Activated CD4-positive, alpha-beta T cell treated with anti-CD3 and anti-CD28 coated beads, Interleukin-2, amount 50 U/mL, for 48 hours (primary cell): ENCODE results near the gene SECISBP2L.

ENCODE experiments used
- DNase-seq, 2 experiments: peaks; one replicate each; pipeline ENCODE4 v3.0.0-alpha.2; 2020

Gene SECISBP2L

DNA sequence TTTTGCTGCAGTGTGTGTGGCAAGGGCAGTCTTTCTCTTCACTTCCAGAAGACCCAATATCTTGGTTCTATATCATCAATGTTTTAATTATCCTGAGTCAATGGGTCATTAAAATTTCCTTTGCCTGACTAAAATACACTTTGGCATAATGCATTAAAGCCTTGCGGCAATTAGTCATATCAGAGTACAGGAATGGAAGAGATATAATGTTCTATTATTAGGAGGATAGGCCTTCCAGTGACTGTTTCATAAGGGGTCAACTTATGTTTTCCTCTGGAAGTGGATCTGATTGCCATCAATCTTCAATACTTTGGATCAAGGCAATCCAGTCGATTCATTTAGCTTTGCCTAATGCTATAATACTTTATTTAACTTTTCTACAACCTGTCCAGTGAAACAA lies 9.4 kb upstream of the SECISBP2L start:
- no peak for DNase-seq

DNA sequence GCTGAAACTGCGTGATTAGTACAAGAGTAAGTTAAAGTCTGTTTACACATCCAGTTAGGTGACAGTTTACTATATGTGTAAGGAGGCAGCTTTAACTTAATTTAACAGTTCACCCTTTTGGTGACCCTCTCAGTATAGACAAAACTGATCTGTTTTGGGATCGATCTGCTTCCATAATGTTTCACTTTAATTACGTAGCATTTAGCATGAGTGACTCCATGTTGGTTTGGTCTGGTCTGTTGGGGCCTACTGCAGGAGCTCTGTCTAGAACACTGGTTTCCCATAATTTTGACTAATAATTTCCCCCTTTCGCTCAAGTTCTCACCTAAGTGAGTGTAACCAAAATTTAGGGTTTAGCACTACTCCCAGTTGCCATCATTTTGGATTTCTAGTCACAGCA lies 6.4 kb upstream of the SECISBP2L start:
- no peak for DNase-seq

DNA sequence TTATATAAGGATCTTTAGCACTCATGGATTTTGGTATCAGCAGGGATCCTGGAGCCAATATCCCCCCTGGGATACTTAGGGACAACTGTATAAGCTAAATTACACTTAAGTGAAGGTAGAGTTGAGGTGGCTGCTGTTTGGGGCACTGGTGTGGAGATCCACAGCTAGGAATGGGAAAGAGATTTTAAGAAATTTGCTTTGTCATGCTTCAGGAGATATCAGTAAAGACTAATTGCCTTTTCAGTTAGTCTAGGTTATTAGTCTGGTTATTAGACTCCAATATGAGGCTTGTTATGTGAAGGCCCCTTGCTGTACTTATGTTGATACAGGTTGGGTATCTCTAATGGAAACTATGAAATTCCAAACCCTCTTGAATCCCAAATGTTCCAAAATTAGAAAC lies 1.2 kb upstream of the SECISBP2L start:
- no peak for DNase-seq

DNA sequence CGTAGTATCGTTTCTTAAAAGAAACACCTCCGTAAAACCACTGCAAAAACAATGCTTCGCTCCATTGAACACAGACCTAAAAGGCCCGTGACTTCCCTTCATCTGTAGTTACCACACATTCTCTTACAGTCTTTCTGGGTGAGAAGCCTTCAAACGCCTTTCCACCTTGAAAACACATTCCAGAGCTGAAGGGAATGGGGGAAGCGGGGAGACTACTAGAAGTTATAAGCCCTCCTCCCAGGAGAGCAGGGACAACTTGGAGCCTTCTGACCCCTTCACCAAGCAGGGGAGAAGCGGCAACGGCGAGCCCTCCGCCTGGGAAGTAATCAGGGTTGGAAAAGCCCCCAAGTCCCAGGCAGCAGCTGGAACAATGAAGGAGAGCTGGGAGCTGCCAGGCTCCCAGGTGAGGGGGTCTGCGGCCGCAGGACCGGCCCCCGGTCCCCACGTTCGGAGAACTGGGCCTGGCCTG lies 461 bp downstream of the SECISBP2L start:
- no peak for DNase-seq

DNA sequence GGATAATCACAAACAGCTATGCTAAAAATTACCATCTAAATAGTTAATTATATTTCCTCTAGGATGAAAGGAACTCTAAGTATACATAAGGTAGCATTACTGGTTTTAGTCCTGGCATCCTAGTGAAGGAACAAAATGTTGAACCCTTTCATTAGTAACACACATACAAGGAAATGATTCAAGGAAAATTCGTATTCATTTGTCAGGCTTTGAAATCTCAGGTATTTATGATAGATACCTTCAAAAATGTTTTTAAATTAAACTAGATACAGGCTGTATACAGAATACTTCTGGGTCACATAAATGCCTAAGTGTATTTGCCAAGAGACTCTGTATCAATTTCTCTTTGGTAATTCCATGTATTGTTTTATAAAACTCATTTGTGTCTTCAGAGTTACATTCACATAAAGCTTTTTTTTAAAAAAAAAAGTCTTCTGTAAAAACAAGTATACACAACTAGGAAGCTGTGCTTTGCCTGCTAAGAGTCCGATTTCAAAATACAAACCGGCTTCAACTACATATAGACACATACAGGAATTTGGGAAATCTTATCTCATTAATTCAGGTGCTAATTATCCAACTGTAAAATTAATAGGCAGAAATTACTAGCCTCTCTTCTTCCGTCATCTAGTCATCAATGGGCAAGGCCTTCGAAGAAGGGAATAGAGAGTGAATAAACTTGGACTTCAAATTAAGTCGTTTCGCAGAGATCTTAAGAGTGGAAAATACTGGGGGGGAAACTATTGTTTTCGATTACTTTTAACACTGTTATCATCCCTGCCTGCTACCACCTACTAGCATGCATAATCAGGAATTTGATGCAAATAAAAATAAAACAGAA lies 1.3 kb downstream of the SECISBP2L start:
- DNase-seq: no peak

DNA sequence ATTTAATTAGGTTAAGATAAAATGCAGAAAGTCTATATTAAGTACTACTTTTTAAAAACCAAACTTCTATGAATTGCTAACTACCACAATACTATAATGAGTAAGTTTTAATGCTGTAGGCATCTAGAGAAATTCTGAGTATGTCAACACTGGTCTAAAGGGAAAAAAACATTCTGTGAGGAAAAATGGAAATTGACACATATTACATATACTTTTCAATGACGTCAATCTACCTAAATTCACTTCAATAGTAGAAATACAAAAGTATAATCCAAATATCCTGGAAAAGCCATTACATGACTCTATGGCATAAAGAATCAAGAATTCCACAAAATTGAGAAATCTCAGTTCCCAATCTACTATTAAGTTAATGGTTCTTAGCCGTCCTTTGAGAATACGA lies 2.2 kb downstream of the SECISBP2L start:
- DNase-seq: no peak

DNA sequence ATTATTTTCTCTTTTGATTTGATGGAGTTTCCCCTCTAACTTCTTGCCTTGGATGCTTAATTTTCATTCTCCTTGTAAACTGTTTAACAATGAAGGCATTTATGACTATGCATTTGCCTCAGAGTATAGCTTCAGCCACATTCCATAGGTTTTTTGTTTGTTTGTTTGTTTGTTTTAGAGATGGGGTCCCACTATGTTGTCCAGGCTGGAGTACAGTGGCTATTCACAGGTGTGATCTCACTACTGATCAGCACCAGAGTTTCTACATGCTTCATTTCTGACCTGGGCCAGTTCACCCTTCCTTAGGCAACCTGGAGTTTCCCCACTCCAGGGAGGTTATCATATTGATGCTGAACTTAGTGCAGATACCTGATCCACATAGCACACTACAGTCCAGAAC lies 4.1 kb downstream of the SECISBP2L start:
- DNase-seq: no peak

DNA sequence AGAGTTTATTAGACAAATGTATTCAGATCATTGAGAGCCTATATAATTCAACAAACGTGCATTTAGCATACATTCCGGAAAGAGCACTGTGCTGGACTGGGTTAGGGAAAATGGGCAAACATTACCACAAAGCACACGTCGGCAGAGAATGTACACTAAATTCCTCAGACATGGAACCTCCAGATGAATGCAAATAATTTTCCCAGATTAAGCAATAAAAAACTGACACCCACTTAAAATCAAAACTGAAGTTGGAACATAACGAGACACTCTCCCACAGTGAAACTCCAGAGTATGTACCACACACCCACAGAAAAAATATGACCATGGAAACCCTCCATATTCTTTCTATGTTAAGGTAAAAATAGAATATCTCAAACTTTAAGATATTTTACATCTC lies 4.8 kb downstream of the SECISBP2L start:
- DNase-seq: no peak

DNA sequence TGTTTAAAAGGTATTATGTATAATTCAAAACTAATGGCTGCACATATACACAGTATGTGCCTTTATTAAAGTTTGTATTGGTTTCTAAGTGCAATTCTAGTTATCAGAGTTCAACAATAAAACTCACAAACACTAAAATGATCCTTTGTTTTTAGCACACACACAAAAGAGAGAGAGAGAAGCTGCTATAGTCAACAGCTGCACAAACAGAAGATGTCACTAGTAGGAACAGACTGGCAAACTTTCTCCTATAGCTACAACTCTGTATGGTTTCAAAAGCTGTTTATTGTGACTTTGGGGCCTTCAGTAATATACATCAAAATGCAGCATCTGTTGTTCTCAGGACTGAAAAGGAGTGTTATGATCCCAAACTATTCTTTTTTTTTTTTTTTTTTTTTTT lies 6.1 kb downstream of the SECISBP2L start:
- DNase-seq: no peak

DNA sequence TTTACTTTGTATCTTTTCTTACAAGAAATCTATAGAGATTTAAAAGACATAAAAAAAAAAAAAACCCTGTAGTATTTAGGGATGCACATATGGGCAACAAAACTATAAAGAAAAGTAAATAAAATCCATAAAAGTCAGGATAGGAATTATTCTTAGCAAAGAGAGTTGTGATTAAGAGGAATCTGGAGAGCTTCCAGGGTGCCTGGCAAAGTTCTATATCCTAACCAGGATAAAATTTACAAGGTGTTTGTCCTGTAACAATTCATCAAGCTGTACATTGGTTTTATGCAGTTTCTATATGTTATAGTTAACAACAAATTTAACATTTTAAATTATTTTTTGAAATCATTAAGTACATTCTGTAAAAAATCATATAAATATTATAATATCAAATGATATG lies 7.9 kb downstream of the SECISBP2L start:
- no peak for DNase-seq

DNA sequence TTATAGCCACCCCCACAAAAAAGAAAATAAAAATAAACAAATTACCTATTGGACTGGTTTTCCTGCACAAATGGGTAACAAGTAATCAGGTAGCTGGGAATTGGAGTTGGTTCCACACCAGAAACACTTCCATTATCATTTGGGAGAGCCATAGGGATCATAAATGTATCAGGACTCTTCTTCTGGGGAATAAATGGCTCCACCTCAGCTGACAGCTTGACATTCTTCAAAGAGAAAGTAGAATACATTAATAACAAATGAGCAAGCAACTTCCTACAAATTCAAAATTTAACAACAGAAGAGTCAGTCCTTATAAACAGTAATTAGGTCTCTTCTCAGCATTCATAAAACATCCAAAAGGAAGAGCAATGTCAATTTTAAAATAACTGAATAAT lies 8.7 kb downstream of the SECISBP2L start:
- DNase-seq: no peak

DNA sequence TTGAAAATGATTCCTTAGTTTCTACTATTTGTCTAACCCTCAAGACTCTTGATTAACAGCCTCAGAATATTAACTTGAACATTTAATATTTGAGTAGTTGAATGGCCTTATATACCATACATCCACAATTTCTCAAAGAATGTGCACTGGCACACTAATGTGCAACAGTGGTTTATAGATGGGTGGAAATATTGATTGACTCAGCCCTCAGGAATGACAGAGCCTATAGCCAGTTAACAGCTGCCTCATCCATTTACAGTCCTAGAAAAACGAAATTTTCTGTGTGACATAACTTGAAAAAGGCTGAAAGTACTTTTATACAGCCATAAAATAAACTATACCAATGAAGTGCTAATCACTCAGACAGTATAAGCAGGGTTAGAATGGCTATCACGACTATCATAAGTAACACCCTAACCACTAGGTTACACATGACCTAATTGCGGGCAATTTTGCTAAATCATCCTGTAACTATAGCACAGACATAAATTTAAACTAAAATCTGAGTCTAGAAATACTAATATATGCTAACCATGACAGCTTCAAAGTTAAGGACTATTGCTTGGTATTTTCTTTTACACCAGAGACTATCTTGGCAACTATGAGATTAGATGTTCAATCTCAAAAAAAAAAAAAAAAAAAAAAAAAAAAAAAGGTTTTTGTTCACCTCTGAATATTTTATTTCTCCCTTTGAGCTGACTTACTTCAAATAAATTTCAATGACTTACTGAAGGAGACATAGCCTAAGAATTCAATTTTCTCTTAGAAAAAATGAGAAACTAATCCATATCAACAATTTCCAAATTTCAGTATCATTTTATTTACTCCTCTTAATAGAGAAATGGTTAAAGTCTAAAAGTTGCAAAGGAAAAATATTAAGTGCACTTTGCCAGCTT lies 9.3 kb downstream of the SECISBP2L start:
- no peak for DNase-seq

DNA sequence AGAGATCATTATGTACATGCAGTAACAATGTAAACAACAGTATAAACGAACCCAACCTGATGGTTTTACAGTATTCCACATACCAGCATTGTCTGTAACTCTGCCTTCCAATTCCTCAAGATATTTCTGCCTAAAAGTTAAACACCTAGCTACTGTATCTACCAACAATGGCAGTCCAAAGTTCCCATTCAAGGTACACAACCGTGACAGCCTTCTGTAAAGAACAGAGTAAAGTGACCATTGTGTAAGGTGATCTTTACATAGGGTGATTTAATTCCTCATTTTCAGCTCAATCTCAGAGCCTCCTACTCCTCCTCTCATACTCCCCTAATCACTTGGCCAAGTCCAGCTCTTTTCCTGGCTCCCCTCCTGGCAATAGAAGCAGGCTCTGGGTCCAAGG lies 10.4 kb downstream of the SECISBP2L start:
- no peak for DNase-seq

DNA sequence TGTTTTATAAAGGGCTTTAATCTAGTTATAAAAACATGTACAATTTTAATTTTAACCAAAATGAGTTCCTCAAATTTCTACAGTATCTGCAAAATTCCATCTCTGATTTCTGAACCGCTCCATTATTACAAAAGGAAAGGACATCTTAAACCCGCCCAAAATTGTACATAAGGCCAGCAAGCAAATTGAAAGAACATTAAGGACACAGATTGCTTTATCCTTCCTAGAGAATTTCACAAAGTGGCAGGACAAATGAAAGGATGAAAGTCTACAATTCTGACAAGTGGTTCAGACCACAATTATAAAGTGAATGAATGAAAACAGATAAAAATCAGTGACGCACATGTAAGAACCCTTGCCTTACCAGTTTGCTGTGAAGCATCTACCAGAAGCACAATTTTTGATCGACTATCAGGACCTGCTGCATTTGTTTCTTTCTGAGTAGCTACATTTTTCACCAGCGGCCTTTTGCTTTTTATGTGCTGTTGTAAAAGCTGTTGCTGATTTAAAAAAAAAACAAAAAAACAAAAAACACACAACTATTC lies 13.6 kb downstream of the SECISBP2L start:
- no peak for DNase-seq

DNA sequence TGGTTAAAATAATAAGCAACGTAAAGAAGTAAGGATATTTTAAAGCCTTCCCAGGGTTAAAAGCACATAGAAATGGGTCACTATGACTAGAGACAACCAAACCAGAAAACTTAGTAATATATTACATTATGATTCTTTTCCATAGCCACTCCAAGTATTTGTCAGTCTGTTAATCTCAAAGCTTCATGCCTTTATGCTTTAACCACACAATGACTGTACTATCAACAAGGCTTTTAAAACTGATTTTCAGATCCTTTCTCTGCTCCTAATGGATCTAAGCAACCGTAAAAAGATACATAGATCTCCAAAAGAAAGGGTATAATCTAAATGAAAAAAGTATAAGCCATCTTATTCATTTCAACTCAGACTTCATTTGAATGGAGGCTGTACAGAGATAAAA lies 14.4 kb downstream of the SECISBP2L start:
- DNase-seq: no peak

DNA sequence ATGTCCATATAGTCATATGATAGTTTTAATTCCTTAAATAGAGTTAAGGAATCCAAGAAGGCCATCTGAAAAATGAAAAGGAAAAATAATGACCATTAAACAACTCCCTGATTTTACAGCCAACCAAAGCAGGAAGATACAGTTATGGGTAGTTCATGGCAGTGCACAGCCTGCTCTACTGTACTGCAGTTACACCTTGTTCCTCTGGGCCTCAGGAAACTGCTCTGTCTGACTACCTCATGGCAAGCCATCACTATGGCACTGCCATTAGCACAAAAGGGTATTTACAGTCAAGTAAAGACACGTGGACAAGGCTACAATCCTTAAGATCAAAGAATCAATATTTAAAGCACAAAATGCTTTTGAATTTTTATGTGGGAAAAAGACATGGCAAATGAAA lies 19.5 kb downstream of the SECISBP2L start:
- no peak for DNase-seq

DNA sequence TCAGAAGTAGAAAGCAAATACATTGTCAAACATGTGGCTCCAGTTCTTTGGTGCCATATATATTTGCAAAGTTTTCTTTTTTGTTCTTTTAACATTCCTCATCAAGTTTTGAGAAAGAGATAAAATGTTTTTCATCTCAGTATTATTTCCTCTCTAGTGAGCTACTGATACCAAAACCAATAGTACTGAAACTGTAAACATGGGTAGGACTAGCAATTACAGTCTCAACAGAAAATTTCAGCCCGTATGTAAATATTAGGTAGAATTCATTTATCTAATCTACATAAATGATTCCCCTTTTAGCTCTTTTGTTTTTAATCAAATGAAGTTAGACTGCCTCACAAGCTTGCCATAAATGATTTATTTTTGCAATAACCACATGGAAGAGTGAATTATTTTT lies 21.4 kb downstream of the SECISBP2L start:
- DNase-seq: no peak

DNA sequence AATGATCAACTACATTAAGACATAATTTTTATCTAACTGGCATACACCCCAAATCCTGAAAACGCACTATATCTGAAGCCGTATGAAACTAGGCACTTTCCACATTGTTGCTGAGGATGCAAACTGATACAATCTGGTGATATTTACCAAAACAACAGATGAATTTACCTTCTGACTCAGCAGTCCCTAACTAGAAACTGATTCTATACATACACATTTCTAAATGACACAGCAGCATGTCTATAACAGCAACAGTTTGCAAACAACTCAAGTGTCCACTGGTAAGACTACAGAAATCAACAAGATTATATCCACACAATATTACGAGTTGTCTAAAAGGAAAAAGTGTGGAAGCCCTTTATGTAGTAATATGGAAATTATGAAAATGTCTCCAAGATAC lies 22.9 kb downstream of the SECISBP2L start:
- no peak for DNase-seq

DNA sequence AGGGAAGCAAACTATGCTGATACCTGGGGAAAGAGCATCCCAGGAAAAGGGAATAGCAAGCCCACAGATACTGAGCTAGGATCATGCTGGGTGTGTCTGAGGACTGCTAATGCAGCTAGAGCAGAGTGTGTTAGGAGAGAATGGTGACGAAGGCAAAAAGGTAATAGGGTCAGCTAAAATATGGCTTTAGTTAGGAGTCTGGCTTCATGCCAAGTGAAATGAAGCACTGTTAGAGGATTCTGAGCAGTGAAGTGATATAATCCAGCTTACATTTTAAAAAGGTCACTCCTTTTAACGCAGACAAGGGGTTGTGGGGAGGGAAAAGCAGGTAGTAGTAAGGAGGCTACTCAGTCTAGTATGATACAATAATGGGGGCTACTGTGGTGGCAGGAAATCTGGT lies 30.4 kb downstream of the SECISBP2L start:
- no peak for DNase-seq

DNA sequence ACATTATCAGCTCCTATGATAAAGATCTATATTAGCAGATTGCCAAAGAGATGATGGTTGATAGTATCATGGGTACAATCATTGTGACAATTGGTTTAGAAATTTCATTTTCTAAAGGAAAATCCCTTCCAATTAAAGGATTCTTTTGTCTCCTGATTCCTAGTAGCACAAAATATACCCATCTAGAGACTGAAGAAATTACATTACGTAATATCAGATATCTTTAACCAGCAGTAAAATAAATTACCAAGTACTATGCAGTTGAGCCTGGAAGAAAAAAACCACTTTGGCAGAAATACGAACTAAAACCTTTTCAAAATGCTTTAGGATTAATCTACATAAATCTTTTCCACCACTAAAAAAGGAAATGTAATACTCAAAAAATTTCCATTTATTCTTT lies 46.9 kb downstream of the SECISBP2L start:
- no peak for DNase-seq

DNA sequence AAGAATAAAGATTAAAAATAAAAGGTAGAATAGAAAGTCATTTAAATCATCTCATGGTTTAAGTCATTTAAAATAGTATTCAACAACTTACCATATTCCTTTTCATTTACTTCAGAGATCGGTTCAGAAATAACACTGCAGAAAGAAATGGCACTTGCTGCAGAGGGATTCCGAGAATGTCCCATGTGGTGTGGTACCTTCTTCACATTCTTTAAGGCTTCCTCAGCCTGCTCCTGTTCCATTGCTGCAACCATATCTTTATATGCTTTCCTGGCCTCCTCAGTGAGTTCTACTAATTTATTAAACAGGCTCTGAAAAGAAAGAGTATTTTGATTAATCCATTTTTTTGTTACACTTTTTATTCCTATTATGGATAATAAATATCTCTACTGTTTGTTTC lies 50.0 kb downstream of the SECISBP2L start:
- DNase-seq: no peak

DNA sequence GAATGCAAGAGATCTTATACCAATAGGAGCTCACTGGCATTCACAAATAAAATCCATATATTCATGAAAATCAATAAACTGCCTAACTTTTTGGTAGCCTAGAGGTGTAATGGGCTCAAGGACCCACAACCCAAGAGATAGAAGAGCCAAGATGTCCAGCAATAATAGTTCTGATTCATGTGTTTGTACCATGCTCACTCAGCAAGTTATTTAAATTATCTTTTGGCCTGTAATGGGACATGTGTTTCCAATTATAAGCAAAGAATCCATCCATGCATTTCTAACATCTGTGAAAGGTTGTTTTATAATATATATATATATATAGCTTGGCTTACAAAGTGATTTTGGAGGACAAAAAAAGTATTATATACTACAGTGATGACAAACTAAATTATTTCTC lies 52.9 kb downstream of the SECISBP2L start:
- no peak for DNase-seq

DNA sequence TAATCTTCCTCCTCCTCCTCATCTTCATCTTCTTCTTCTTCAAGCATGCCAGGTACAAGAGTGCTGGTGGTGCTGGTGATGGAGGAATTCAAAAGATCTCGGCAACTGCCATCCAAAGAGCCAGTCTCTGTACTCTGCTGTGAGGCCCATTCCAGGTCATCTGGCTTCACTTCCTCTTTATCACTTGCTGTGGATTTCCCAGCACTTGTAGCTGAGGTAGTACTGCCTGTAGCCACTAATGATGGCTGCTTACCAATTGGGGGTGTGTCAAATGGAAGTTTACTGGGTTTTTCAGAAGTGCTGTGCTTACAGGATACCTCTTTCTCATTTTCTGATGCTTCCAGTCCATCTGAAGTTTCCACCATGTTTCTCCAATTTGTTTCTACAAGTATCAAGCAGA lies 53.7 kb downstream of the SECISBP2L start:
- no peak for DNase-seq

DNA sequence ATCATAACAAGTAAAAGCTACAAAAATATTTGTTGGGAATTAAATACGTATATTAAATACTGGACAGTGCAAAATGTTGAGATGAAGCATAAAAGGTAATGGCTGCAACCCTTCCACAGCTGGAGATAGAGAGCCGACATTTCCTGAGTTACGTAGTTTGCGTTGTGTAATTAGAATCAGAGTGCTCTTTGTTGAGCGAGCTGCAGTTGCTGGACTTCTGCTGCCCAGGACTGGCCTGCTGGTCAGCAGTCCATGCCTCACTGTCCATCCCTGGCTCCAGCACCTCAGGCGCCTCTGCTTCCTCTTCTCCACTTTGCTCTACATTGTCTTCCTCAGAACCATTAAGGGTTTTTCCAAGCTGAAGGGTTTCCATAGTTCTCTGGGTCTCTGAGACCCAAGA lies 54.1 kb downstream of the SECISBP2L start:
- DNase-seq: no peak
